Measurements from ENCODE around the gene SMARCD2.
"Not testable (repeated sequence)": the region's sequence is repeated elsewhere in the genome, so short reads cannot be mapped to it uniquely, and the experiment has no call there.

SMARCD2 gene

GRCh38 chr17:63850401-63850800, 7.9 kb upstream of the SMARCD2 start:
- DNase-seq (ENCODE audit: low spot score): no peak
- in situ Hi-C loops (cut with MboI; ENCODE audit: low sequenced_read_pairs, unreplicated experiment): no loop called here
- TF ChIP-seq CTCF (IDR thresholded peaks at IDR 0.05; ENCODE audit: borderline replicate concordance, control extremely low read depth, extremely low read depth, insufficient read depth, missing control alignments): no peak

DNA sequence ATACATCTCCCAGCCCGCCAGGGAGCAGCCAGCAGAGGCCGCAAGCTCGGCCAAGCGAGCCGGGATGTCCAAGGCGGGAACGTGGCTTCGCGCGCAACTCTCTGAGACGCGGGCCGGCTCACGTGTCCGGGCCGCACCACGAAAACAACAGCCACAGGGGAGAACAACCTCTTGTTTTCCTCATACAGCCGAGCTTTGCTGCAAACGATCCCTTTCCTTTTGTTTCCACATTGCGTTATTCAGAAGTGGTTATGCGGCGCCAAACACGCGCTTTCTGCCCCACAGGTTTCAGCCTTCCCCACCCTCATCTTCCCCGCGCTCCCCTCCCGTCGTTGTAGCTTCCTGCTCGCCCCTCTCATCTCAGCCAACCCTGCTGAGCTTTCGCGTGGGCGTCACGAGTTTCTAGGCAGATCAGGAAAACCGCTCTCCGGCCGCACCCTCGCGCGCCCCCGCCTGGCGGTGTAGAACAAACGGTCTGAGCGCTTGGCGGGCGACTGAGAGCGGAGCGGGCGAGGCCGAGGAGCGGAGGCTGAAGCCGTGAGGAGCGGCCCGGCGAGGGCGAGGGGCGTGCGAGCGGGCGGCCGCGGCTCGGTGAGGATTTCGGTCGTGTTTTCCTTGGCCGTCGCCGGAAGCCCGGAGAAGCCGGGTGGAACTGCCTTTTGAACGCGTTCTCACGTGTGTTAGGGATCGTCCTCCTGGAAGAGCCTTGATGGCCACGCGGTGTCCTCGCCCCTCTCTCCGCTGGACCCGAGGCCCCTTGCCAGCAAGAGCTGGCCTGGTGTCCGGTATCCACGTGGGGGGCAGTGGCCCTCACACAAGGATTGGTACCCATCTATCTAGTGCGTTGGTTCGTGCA, 6.6 kb upstream of the SMARCD2 start:
- peak; percentile 86 for TF ChIP-seq CTCF (IDR thresholded peaks at IDR 0.05; ENCODE audit: borderline replicate concordance, control extremely low read depth, extremely low read depth, insufficient read depth, missing control alignments)
- peak; percentile 98 for DNase-seq (ENCODE audit: low spot score)
- in situ Hi-C loops (cut with MboI; ENCODE audit: low sequenced_read_pairs, unreplicated experiment): no loop called here

GRCh38 chr17:63847525-63848249, 5.2 kb upstream of the SMARCD2 start:
- in situ Hi-C loops (cut with MboI; ENCODE audit: low sequenced_read_pairs, unreplicated experiment): no loop called here
- no peak for TF ChIP-seq CTCF (IDR thresholded peaks at IDR 0.05; ENCODE audit: borderline replicate concordance, control extremely low read depth, extremely low read depth, insufficient read depth, missing control alignments)
- no peak for DNase-seq (ENCODE audit: low spot score)

GRCh38 chr17:63845509-63845908, 3.0 kb upstream of the SMARCD2 start:
- no peak for TF ChIP-seq CTCF (IDR thresholded peaks at IDR 0.05; ENCODE audit: borderline replicate concordance, control extremely low read depth, extremely low read depth, insufficient read depth, missing control alignments)
- in situ Hi-C loops (cut with MboI; ENCODE audit: low sequenced_read_pairs, unreplicated experiment): no loop called here
- no peak for DNase-seq (ENCODE audit: low spot score)

DNA sequence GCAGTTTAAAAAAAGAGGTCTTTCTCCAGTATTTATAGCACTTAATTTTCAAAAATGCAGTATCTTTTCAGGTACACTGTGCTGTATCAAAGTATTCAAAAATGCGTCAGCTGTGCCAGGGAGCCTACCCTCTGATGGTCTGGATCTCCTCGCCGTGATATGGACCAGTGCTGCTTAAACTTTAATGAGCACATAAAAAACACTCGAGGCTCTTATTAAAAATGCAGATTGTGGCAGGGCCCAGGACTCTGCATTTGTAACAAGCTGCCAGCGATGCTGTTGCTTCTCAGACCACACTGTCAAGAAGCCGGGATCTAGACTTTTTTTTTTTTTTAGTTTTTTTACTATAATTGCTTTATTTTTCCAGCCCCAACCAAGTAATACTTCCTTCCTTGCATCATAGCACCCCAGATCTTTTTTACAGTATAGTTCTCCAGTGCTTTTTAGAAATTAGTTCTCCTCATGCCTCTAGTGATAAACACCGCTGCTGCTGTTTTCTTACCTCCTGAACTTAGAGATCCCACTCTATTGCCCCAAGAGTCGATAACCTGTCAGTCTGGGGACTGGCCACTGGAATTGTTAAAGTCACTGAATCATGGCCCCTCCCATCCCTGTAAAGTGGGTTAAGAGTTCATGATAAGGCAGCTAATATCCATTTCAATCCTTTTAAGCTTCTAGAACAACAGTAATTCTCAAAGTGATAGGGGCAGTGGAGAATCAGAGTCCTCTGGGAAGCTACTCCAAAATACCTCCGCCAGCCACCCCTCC, 1.6 kb upstream of the SMARCD2 start:
- TF ChIP-seq CTCF (IDR thresholded peaks at IDR 0.05; ENCODE audit: borderline replicate concordance, control extremely low read depth, extremely low read depth, insufficient read depth, missing control alignments): no peak
- in situ Hi-C loops (cut with MboI; ENCODE audit: low sequenced_read_pairs, unreplicated experiment): no loop called here
- no peak for DNase-seq (ENCODE audit: low spot score)

DNA sequence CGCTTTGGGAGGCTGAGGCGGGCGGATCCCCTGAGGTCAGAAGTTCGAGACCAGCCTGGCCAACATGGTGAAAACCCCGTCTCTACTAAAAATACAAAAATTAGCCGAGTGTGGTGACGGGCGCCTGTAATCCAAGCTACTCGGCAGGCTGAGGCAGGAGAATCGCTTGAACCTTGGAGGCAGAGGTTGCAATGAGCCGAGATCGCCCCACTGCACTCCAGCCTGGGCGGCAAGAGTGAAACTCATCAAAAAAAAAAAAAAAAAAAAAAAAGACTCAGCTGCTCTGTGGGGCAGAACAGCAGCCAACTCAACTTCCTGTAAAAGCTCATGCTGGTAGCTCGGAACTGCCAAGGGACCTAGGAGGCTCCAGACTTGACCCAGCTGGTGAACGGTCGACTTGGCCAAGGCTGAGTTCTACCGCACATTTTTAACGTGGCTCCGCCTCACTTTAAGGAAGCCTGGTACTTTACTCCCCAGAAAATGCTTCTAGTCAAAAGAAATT, 953 bp upstream of the SMARCD2 start:
- peak; percentile 53 for DNase-seq (ENCODE audit: low spot score)

More for the DNA sequence above, 953 bp upstream of the SMARCD2 start:
- in situ Hi-C loops (cut with MboI; ENCODE audit: low sequenced_read_pairs, unreplicated experiment): not testable (repeated sequence)
